HG02981 (cell line): ENCODE data around the gene ACACB.
A peak's percentile ranks its signal among the peaks of the same experiment; 100 is the strongest.

Experiments
- ATAC-seq: cut with Tn5 transposase; IDR thresholded peaks from one replicate; pipeline ENCODE4 v1.9.1; 2021; ENCODE audit warnings: mild to moderate bottlenecking, moderate library complexity; ENCODE audit not compliant: unreplicated experiment

ACACB gene

DNA sequence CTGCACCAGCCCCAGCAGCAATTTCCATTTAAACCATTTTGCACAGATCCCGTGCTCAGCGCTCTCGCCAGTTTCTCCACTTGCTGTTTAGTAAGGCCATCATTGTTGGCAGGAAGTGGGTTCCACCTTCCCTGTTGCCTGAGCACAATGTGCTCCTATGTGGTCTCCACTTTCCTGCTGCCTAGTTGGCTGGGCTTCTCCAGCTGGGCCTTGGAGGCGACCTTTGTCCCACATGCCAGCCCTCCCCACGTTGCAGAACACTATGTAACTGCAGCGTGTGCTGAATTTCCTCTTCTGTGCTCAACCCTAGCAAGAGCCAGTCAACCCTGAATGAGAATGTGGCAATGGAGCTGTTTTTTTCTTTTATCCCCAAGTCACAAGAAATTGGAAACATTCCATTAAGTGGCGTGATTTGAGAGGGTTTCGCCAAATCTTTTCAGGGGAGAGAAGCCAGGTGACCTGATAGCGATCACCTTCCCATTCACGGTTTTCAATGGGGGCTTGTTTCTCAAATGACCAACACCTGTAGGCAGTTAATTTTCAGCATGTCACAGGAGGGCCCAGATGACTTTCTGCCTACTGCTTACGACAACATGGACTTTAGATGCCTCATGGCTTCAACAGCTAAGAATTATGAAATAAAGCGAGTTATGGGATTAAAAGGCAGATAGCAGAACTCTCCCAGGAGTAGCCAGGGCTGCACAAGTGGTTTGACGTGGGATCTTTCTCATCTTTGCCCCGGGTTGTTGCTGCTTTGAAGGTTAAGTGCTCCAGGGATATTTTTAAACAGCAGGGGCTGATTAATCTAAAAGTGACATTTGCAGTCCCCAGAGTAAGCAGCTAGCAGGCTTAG lies at the start of gene ACACB:
TSS of gene ACACB (plus strand) at position 830 of the 853 bp plus-strand sequence. CDS start 22,819 bp downstream, outside the sequence.
- no peak for ATAC-seq

DNA sequence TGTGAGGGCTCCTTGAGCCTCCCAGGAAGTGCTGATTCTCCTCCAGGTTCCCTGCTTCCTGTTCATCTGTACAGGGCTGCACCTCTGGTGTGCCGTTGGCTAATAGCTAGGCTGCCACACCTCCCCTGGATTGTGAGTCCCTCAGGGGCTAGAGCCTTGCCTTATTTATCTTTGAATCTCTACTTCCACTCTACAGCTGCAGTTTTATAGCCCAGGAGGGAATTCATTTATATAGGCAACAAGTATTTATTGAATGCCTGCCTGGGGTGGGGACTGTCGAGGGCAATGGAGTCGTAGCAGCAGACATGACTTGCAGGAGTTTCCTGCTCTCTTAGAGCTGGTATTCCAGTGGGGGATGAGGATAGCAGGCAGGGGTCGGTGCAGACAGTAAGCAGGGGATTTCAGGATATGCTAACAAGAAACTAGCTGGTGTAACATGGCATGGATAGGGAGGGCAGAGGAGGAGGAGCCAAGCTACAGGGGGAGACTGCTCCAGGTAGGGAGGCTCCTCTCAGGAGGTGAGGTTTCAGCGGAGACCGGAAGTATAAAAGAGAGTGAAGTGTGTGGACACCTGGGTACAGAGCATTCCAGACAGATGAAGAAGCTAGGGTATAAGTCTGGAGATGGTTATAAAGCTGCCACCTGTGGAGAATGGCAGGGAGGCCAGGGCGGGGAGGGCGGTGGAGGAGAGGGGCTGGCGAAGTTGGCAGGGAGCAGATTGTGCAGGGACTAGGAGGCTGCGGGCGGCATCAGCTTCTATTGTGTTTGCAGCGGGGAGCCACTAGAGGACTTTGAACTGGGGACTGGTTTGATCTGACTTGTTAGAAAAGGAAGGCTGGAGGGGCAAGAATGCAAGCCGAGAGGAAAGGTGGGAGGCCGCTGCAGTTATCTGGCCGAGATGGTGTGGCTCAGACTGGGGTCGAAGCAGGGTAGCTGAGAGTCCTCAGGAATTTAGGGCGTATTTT lies 46.8 kb upstream of the ACACB start:
- ATAC-seq: no peak

DNA sequence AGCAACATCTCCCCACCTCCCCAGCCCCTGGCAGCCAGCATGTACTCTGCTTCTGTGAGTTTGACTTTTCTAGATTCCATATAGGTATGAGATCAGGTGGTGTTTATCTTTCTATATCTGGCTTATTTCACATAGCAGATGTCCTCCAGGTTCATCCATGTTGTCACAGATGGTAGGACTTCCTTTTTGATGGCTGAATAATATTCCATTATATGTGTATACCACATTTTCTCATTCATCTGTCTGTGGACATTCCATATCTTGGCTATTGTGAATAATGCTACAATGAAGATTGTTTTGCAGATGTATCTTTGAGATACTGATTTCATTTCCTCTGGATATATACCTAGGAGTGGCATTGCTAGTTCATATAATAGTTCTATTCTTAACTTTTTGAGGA lies 41.5 kb upstream of the ACACB start:
- no peak for ATAC-seq

DNA sequence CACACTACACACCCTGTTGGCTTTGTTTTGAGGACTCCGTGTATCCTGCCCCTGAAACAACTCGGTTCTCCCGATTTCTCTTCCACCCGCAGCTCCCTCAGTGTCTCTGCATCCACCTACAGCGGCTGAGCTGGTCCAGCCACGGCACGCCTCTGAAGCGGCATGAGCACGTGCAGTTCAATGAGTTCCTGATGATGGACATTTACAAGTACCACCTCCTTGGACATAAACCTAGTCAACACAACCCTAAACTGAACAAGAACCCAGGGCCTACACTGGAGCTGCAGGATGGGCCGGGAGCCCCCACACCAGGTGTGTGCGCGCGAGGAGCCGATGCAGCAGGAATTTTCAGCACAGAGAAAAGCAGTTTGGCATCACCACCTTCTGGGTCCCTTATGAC lies 33.6 kb upstream of the ACACB start:
- ATAC-seq: no peak

DNA sequence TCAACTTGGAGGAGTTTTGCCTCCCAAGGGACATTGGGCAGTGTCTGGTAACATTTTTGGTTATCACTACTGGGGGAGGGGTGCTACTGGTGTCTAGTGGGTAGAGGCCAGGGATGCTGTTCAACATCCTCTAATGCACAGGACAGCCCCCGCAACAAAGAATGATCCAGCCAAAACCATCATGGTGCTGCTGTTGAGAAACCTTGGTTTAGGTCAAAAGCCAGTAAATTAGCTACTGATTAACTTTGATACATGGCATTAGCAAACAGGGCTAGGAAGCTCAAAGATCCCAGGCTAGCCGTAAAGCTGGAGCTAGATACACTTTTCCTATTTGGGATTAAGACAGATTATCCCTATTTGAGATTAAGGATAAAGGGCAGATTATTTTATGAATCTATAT lies 32.0 kb upstream of the ACACB start:
- no peak for ATAC-seq

DNA sequence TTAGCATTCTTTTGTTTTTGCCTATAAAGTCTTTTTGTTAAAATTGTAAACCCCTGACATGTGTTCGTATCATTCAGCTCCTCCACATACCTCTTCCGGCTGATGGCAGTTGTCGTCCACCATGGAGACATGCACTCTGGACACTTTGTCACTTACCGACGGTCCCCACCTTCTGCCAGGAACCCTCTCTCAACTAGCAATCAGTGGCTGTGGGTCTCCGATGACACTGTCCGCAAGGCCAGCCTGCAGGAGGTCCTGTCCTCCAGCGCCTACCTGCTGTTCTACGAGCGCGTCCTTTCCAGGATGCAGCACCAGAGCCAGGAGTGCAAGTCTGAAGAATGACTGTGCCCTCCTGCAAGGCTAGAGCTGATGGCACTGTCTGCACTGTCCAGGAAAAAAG lies 30.8 kb upstream of the ACACB start:
- no peak for ATAC-seq

DNA sequence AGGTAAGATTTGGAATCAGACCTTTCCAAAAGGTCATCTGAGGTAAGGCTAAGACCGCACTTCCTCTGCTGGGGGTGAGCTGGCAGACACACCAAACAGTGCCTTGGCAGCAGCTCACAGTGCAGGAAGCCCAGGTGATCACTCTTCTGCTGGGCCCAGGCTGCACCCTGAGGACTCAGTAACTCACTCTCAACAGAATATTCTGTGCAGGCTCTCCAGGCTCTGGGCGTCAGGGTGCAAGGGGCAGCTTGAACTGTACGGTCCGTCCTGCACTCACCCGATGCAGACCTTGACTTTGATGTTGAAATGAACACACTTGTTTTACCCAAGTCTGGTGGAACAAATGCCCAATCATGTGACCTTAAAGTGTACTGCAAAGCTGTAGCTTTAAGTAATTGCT lies 29.1 kb upstream of the ACACB start:
- no peak for ATAC-seq

DNA sequence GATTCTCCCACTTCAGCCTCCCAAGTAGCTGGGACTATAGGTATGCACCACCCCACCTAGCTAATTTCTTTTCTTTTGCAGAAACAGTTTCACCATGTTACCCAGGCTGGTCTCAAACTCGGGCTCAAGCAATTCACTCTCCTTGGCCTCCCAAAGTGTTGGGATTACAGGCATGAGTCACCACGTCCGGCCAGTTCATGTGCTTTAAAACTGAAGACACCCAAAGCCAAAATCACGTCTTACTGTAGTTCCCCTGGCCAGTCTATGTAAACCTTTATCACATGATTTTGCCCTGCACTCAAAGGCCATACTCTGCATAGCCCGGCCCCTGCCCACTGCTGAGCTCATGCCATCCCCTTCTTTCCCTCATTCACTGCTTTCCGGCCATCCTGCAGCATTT lies 27.6 kb upstream of the ACACB start:
- ATAC-seq: no peak

DNA sequence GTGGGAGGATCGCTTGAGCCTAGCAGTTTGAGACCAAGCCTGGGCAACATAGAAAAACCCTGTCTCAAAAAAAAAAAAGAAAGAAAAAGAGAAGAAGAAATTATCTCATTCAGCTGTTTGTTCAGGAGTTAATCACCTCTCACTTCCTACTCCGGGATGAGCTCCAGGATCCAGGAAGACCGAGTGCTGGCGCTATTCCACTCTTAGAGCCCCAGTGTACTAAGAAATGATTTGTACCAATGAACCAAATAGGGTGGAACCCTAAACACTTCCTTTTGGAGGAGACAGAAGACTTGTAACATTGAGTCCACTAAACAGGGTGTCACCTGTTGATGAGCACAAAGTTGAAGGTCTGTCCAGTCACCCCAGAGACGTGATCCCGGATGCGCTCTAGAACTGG lies 26.7 kb upstream of the ACACB start:
- ATAC-seq: no peak

DNA sequence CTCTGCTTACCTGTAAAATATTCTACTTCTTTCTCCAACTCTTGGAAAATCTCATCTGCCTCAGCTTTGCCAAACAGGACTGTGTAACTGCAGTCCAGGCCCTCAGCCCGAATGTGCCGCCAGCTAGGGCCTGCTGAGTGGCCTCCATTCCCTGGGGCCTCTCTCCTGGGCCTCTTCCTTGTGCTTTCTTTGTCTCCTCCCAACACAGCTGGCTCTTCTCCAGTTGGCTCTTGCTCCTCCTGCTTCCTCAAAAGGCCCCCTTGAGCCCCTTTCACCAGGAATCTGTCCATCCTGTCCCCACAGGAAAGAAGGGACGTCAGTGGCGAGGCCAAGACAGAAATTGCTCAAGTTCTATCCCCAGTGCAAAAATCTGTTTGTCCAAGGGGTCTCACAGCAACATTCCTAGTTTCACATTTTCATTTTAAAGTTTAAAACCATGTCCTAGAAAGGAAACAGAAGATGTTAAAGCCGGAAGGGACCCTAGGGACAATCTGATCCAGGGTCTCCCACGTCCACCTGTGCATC lies 23.8 kb upstream of the ACACB start:
- ATAC-seq: no peak

DNA sequence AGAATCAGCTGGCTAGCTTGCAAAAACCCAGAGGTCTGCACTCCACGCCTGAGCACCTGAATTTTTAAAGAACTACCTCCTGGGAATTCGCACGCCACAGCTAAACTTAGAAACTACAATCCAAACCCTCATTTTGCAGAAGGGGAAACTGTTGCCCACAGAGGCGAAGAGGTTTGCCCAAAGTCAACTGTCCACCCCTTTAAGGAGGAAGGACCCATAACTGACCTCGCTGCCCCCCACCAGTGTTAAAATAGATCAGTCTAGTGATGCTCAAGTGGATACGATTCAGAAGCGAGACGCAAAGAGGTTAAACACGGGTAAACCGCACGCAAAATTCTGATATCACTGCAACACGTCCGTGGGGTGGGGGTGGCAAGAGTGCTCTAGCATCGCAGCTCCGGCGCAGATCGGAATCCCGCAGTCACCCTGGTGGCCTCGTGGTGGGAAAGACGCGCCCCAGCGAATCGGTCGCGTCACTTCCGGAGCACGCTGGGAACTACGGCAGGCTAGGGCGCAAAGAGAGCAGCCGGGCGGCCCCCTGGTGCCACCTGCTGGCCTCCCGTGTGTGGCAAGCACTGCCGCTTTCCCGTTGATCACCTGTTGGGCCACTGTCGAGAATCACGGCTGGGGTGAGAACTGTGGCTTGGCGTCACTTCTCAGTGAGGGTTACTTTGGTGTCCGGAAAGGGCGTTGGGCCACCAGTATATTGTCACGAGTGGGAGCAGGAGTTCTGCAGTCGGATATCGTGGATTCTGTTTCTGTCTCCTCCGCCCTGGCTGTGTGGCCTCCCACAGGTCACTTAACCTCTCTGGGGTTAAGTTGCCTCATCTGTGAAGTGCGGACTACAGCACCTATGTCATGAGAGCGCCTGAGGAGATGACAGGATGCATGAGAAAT lies 23.1 kb upstream of the ACACB start, which contains the start of gene ALKBH2:
TSS of gene ALKBH2 (minus strand) at position 451 of the 897 bp plus-strand sequence. CDS start 686 bp downstream, outside the sequence.
- peak; percentile 62 for ATAC-seq

DNA sequence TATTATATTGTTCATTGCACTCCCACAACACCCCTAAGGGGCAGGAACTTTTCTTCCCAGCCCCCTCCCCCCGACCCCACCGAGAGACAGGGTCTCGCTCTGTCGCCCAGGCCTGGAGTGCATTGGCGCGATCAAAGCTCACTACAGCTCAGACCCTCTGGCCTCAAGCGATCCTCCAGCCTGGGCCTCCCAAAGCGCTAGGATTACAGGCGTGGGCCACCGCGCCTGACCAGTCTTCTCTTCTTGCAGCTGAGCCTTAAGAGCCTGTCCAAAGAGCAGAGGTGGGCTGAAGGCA lies 19.3 kb upstream of the ACACB start:
- no peak for ATAC-seq

DNA sequence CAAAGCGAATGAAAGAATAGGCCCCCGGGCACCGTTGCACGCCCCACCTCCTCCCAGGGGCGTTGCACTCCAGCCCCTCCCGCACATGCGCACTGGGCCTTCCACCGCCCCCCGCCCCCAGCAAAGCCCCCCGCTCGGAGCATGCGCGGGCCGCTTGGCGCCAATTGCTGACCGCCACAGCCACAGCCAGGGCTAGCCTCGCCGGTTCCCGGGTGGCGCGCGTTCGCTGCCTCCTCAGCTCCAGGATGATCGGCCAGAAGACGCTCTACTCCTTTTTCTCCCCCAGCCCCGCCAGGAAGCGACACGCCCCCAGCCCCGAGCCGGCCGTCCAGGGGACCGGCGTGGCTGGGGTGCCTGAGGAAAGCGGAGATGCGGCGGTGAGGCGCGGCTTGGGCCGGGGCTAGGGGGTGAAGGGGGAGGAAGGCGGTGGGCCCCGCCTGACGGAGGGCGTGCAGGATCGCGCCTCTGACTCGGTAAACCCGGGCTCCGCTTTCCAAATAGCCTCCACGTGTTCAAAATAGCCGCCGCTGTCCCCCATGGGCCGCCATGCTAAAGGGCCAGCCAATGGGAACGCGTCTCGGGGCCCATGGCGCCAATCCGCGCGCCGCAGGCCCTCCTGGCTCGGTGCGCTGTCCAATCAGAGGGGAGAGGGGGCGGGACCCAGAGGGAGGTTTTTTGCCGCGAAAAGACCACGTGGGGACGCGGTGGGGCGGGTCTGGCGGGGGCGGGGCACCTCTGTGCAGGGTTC lies 18.8 kb upstream of the ACACB start, which contains the start of gene UNG:
TSS of gene UNG (plus strand) at position 163 of the 748 bp plus-strand sequence. CDS start at position 246, 83 bp downstream.
- peak; percentile 90 for ATAC-seq

DNA sequence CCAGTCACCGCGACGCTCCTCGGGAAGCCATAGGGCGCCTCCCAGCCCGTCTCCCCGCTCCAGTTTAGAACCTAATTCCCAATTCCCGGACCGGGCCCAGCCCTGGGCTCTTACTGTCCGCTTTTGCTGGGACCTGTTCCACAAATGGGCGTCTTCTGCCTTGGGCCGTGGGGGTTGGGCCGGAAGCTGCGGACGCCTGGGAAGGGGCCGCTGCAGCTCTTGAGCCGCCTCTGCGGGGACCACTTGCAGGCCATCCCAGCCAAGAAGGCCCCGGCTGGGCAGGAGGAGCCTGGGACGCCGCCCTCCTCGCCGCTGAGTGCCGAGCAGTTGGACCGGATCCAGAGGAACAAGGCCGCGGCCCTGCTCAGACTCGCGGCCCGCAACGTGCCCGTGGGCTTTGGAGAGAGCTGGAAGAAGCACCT lies 18.2 kb upstream of the ACACB start:
- ATAC-seq: peak; percentile 14

DNA sequence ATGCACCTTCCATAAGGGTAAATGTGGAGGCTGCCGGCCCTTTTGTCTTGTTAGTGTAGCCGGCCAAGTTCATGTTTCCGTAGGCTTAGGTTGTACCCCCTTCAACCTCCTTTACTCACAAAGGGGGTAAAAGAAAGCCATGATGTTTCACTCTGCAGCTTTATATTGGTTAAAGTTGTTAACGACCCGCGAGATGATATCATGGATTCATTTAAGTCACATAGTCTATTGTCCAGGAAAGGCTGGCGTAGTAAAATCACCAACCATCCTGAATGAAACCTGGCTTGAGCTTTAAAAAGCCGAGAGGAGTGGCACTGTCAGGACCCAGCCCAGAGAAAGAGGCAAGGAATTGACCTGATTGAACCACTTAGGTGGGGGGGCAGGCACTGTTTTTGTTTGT lies 17.7 kb upstream of the ACACB start:
- ATAC-seq: no peak

DNA sequence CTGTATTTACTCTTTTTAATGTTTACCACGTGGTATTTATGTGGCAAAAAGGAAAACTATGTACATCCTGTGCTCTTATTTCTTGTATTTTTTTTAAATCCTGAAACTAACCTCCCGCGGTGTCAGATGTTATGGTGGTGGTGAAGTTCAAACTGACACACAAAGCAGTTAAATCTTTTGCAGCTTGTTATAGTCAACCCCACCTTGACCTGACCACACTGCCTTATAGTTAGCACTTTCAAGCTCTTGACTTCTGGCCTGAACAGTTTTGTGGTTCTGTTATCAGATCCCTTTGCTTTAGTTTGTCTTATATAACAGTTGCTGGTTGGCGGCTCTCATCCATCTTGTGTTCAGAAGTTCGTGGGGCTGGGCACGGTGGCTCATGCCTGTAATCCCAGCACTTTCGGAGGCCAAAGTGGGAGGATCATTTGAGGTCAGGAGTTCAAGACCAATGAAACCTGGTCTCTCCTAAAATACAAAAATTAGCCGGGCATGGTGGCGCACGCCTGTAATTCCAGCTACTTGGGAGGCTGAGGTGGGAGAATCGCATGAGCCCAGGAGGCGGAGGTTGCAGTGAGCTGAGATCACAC lies 16.9 kb upstream of the ACACB start:
- ATAC-seq: no peak

DNA sequence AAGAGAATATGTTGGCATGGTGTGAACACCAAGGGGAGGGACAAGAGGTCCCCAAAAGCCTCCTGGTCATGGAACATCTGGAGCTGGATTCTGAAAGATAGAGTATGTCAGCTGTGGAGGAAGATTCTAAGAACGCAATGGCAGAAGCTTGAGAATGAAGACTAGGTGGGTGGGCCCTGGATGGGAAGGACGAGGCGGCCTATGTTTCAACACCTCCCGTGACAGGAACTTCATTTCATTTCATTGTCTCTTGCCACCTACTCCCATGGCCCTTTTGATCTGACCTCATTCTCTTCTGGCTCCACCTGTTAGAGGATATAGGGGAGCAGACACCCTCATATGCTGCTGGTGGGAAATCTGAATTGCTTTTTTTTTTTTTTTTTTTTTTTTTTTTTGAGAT lies 15.6 kb upstream of the ACACB start:
- ATAC-seq: no peak

DNA sequence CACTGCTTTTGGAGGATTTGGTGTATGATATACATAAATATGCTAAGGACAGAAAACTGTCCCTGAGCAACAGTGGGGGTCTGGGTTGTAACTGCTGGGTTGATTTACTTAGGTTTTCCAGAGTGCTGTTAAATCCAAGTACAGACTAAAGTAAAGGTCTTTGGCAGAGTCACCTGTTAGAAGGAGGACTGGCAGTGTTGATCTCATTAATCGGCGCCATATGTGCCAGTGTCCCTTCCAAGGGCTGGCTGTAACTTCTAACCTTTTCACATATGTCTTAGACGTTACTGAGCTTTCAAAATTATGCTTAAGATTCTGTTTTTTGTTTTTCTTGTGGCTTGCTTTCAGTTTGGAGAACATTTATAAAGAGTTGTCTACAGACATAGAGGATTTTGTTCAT lies 13.9 kb upstream of the ACACB start:
- ATAC-seq: no peak

DNA sequence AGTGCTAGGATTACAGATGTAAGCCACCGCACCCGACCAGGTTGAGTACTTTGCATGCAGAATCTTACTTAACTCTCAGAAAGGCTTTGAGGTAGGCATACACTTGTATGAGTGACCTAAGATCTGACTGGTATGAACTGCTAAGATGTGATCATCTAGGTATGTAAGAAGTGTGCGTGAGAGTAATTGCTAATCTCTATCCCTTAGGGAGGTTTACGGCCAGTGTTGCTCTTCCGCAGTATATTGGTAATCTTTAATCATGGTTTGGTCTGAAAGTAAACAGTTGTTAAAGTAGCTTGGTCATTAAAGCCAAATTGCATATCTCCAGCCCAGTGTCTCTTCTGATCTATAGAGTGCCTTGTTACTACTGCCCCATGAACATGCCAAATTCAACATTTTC lies 11.2 kb upstream of the ACACB start:
- ATAC-seq: no peak
